Adrenal gland (tissue), 5 donors: ENCODE measurements around the gene INHBC.

Experiments
- CTCF ChIP-seq, 6 experiments: fragments of 450-650 bp in 4 of 6; fragments of 200-600 bp in 2 of 6; sonication (generic) in 1 of 6; IDR thresholded peaks; 1 replicate in 5 of 6; 2 replicates in 1 of 6; pipeline versions ENCODE4 v1.5.1 to v1.8.0; 2016 to 2021; ENCODE audit warnings: antibody characterized with exemption in 6 of 6, mild to moderate bottlenecking in 2 of 6, moderate library complexity in 1 of 6
- POLR2A ChIP-seq, 2 donors: fragments of 450-650 bp; IDR thresholded peaks; one replicate each; pipeline ENCODE4 v1.6.1; 2017; ENCODE audit warnings: antibody characterized with exemption in 2 of 2, mild to moderate bottlenecking in 2 of 2, moderate library complexity in 1 of 2
- donor health status: DM: no; HTN: no; CAD: no.

GRCh38 chr12:57397441-57397840 lies 37.1 kb upstream of the INHBC start:
- TF ChIP-seq POLR2A (IDR thresholded peaks at IDR 0.05) (no peak), CTCF (IDR thresholded peaks at IDR 0.05) (no peak)
